ENCODE data around the gene VPS25. TPM values are rescaled to one million over a fixed set of nuclear protein-coding genes. Genes with fewer than 3 reads are reported as not detected.

The VPS25 gene
- polyA plus RNA-seq, 2 donors = 42.8 to 123 TPM

DNA sequence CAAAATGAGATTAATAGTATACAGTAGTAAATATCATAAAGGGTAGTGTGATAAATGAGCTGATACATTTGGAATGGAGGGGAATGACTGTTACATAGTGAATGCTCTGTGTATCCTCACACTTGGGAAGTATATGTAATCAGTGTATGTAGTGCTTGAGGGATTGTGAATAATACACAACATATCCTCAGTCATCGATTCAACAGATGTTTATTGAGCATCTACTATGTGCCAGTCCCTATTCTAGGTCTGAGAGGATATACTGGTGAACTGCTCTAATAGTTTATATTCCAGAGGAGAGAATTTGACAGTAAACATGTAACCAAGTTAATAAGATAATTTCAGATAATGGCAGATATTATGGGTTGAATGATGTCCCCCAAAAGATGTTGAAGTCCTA, 54.2 kb downstream of the VPS25 start:
- 81 to 96% methylated on average over 1 of the region's 1 CpG for WGBS, 2 donors
- no peaks in the 10 kb centered on the region for H3K9me3 ChIP-seq (ENCODE audit: control insufficient read depth in 2 of 2, insufficient read depth in 1 of 2, low read depth in 1 of 2, low read length in 1 of 2)
- no peak overlapping the region for H3K4me3 ChIP-seq (ENCODE audit: low read depth in 1 of 2, low read length in 2 of 2)
- no peaks in the 10 kb centered on the region for H3K4me1 ChIP-seq (ENCODE audit: control insufficient read depth in 2 of 2, insufficient read depth in 2 of 2, low read length in 1 of 2)
- no peaks in the 10 kb centered on the region for H3K27me3 ChIP-seq (ENCODE audit: control insufficient read depth in 1 of 2, insufficient read depth in 2 of 2, low read length in 2 of 2)
- H3K36me3 ChIP-seq (ENCODE audit: control insufficient read depth in 2 of 2, insufficient read depth in 2 of 2, low read length in 1 of 2) = no peaks in the 10 kb centered on the region
- no peak overlapping the region for H3K27ac ChIP-seq (ENCODE audit: low read depth in 2 of 2, low read length in 1 of 2)

Other genes with a start within 250 kb of the VPS25 start
- gene NAGLU, start 237.2 kb upstream of the VPS25 start, polyA plus RNA-seq = 10 to 100 TPM; 17.6 to 18.8 TPM
- gene HSD17B1, start 220.5 kb upstream of the VPS25 start, polyA plus RNA-seq = 1 to 10 TPM; 4.0 to 9.0 TPM
- 10 to 100 TPM; 58.2 to 62.1 TPM for gene COASY, start 211.3 kb upstream of the VPS25 start, polyA plus RNA-seq
- 10 to 100 TPM; 36.8 to 38.3 TPM for gene MLX, start 206.3 kb upstream of the VPS25 start, polyA plus RNA-seq
- gene PSMC3IP, start 195.7 kb upstream of the VPS25 start, polyA plus RNA-seq = 1 to 10 TPM; 6.4 to 7.2 TPM
- 10 to 100 TPM; 15.3 to 28.5 TPM for gene RETREG3, start 164.1 kb upstream of the VPS25 start, polyA plus RNA-seq
- 10 to 100 TPM; 27.2 to 49.9 TPM for gene TUBG1, start 163.8 kb upstream of the VPS25 start, polyA plus RNA-seq
- 10 to 100 TPM in 1 of 2 donors, 1 to 10 TPM in 1; 7.6 to 12.0 TPM for gene TUBG2, start 114.2 kb upstream of the VPS25 start, polyA plus RNA-seq
- gene PLEKHH3, start 96.5 kb upstream of the VPS25 start, polyA plus RNA-seq = 10 to 100 TPM; 49.4 to 84.6 TPM
- under 1 TPM; 0.22 to 0.42 TPM for gene CCR10, start 91.6 kb upstream of the VPS25 start, polyA plus RNA-seq
- gene CNTNAP1, start 90.9 kb upstream of the VPS25 start, polyA plus RNA-seq = 1 to 10 TPM; 1.3 to 1.5 TPM
- 10 to 100 TPM; 15.6 to 19.8 TPM for gene EZH1, start 28.4 kb upstream of the VPS25 start, polyA plus RNA-seq
- gene RAMP2, start 12.2 kb upstream of the VPS25 start, polyA plus RNA-seq = 10 to 100 TPM in 1 of 2 donors, 1 to 10 TPM in 1; 7.5 to 13.5 TPM
- gene WNK4, start 7.2 kb downstream of the VPS25 start, polyA plus RNA-seq = 10 to 100 TPM in 1 of 2 donors, 1 to 10 TPM in 1; 6.7 to 12.8 TPM
- gene COA3, start 25.3 kb downstream of the VPS25 start, polyA plus RNA-seq = 100 to 1,000 TPM in 1 of 2 donors, 10 to 100 TPM in 1; 89.9 to 185 TPM
- under 1 TPM; 0.18 TPM for gene CNTD1, start 25.4 kb downstream of the VPS25 start, polyA plus RNA-seq
- gene BECN1, start 50.8 kb downstream of the VPS25 start, polyA plus RNA-seq = 10 to 100 TPM; 29.1 to 53.9 TPM
- gene PSME3, start 59.9 kb downstream of the VPS25 start, polyA plus RNA-seq = 10 to 100 TPM; 24.8 to 69.3 TPM
- gene AOC2, start 71.1 kb downstream of the VPS25 start, polyA plus RNA-seq = under 1 TPM; 0.24 to 0.86 TPM
- gene AOC3, start 77.8 kb downstream of the VPS25 start, polyA plus RNA-seq = 10 to 100 TPM in 1 of 2 donors, 1 to 10 TPM in 1; 9.7 to 25.3 TPM
- not detected for gene G6PC1, start 127.3 kb downstream of the VPS25 start, polyA plus RNA-seq
- gene AARSD1, start 191.0 kb downstream of the VPS25 start, polyA plus RNA-seq = 10 to 100 TPM; 36.0 to 47.8 TPM
- under 1 TPM; 0.65 to 0.94 TPM for gene PTGES3L, start 206.6 kb downstream of the VPS25 start, polyA plus RNA-seq
- 1 to 10 TPM; 5.2 to 5.7 TPM for gene RUNDC1, start 207.1 kb downstream of the VPS25 start, polyA plus RNA-seq
- gene RPL27, start 225.0 kb downstream of the VPS25 start, polyA plus RNA-seq = 1,000 to 10,000 TPM; 2,102 to 2,622 TPM
- 1 to 10 TPM; 7.4 to 9.0 TPM for gene IFI35, start 233.3 kb downstream of the VPS25 start, polyA plus RNA-seq
- gene VAT1, start 248.9 kb downstream of the VPS25 start, polyA plus RNA-seq = 100 to 1,000 TPM in 1 of 2 donors, 10 to 100 TPM in 1; 97.6 to 103 TPM